HG03066 (cell line): ENCODE data around the gene GALNT17.

Experiments
- ATAC-seq: cut with Tn5 transposase; IDR thresholded peaks from one replicate; pipeline ENCODE4 v1.9.1; 2021; ENCODE audit warnings: low read depth; ENCODE audit not compliant: unreplicated experiment

The GALNT17 gene

GRCh38 chr7:71652510-71652909 is 520.6 kb downstream of the GALNT17 start:
- no peak for ATAC-seq

- ATAC-seq, result no peak
Observed at GRCh38 chr7:71657386-71657785, 525.4 kb downstream of the GALNT17 start.

- ATAC-seq, result no peak
Observed at GRCh38 chr7:71659622-71660021, 527.7 kb downstream of the GALNT17 start.

- no peak for ATAC-seq
Observed at GRCh38 chr7:71661671-71662224, 529.8 kb downstream of the GALNT17 start.

- no peak for ATAC-seq
Observed at GRCh38 chr7:71665716-71666115, 533.8 kb downstream of the GALNT17 start.

- ATAC-seq, result no peak
Observed at GRCh38 chr7:71668572-71668971, 536.6 kb downstream of the GALNT17 start.

GRCh38 chr7:71679480-71679879 is 547.5 kb downstream of the GALNT17 start:
- no peak for ATAC-seq

GRCh38 chr7:71682181-71682580 is 550.2 kb downstream of the GALNT17 start:
- no peak for ATAC-seq

GRCh38 chr7:71682841-71683781 is 551.2 kb downstream of the GALNT17 start:
- no peak for ATAC-seq

- ATAC-seq, result no peak
Observed at GRCh38 chr7:71687286-71687685, 555.3 kb downstream of the GALNT17 start.

- ATAC-seq, result no peak
Observed at GRCh38 chr7:71687831-71688599, 556.1 kb downstream of the GALNT17 start.

GRCh38 chr7:71691538-71691937 is 559.6 kb downstream of the GALNT17 start:
- ATAC-seq, result no peak

GRCh38 chr7:71694665-71695064 is 562.7 kb downstream of the GALNT17 start:
- ATAC-seq, result no peak

- ATAC-seq, result no peak
Observed at GRCh38 chr7:71695186-71695585, 563.2 kb downstream of the GALNT17 start.

GRCh38 chr7:71696511-71696910 is 564.6 kb downstream of the GALNT17 start:
- no peak for ATAC-seq

- ATAC-seq, result no peak
Observed at GRCh38 chr7:71697400-71697799, 565.5 kb downstream of the GALNT17 start.

- ATAC-seq, result no peak
Observed at GRCh38 chr7:71705217-71705616, 573.3 kb downstream of the GALNT17 start.

GRCh38 chr7:71705901-71706596 is 574.1 kb downstream of the GALNT17 start:
- no peak for ATAC-seq

- ATAC-seq, result no peak
Observed at GRCh38 chr7:71706597-71706975, 574.6 kb downstream of the GALNT17 start.

- ATAC-seq, result no peak
Observed at GRCh38 chr7:71707041-71707440, 575.1 kb downstream of the GALNT17 start.

- ATAC-seq, result no peak
Observed at GRCh38 chr7:71708710-71709109, 576.8 kb downstream of the GALNT17 start.
